HG03135 (cell line): ENCODE measurements around the gene HGF.
"Not testable (repeated sequence)": the region's sequence is repeated elsewhere in the genome, so short reads cannot be mapped to it uniquely, and the experiment has no call there.

Source experiments
- ATAC-seq: cut with Tn5 transposase; IDR thresholded peaks from one replicate; pipeline ENCODE4 v1.9.1; 2021; ENCODE audit warnings: mild to moderate bottlenecking, moderate library complexity; ENCODE audit not compliant: unreplicated experiment

The HGF gene

GRCh38 chr7:81769891-81770727 lies at the start of gene HGF:
HGF (minus strand) TSS chr7:81770047; CDS start chr7:81769971, 76 bp downstream.
- no peak for ATAC-seq

DNA sequence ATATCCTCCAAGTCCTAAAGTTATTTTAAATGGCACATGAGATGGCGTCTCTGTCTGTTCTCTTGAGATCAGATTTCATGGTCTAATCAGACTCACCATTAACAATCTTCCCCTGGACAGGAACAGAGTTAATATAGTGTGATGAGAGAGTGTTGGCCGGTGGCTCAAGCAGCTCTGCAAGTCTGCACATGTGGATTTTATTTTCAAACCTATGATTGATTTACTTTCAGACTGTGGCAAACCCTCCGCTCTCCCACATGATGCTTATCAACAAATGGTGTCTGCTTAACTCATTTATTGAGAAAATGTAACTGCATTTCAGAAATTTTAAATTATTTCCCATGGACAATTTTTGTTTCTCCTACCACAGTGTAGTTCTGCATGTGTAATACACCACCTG lies 46.5 kb upstream of the HGF start:
- no peak for ATAC-seq

DNA sequence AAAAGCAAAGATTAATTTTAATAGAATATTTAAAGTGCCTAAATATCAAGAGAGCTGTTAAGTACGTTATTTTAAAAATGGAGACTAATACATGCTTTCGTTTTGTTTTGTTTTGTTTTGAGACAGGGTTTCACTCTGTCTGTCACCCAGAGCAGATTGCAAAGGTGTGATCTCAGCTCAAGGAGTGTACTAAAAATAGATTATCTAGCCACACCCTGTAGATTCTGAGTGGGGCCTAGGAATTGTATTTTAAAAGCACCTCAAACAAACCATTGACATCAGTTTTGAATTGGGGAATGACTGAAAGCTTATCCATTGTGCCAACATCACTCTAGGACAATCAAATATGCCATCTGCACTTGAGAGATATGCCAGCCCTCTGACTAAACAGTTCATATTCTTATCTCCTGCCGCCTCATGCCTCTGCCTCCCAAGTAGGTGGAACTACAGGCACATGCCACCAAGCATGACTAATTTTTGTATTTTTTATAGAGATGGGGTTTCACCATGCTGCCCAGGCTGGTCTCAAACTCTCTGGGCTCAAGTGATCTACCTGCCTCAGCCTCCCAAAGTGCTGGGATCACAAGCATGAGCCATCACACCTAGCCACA lies 43.1 kb upstream of the HGF start:
- ATAC-seq = peak; percentile 81

DNA sequence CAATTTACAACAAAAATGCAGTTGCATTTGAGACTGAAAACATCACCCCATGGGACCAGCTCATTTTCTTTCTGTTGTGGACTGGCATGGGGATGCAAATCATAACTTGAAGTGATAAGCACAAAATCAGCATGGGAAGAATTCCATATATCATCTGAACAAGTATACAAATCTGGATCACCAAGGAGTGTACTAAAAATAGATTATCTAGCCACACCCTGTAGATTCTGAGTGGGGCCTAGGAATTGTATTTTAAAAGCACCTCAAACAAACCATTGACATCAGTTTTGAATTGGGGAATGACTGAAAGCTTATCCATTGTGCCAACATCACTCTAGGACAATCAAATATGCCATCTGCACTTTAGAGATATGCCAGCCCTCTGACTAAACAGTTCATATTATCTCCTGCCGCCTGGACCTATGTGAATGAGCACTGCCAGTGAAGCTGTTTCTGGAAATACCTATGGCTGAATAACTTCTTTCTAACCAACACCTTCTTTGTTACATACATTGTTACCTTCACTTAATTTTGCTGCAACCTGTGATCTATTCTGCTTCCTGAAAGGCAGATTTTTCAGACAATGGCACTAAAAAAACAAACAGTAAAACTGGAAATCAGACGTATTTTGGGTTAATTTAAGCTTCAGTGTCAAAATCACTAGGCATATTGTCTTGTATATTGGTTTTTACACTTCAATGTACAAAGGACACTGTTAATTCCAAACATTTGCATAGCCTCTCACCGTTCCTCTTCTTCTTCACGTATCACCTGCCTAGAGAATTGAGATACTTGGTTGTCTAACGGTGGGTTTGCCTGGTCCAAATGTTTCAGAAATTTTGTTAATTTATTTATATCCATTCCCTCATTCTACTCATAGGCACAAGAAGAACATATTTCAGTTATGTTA lies 42.4 kb upstream of the HGF start:
- peak; percentile 30 for ATAC-seq

GRCh38 chr7:81810476-81811155 lies 40.8 kb upstream of the HGF start:
- ATAC-seq = no peak

DNA sequence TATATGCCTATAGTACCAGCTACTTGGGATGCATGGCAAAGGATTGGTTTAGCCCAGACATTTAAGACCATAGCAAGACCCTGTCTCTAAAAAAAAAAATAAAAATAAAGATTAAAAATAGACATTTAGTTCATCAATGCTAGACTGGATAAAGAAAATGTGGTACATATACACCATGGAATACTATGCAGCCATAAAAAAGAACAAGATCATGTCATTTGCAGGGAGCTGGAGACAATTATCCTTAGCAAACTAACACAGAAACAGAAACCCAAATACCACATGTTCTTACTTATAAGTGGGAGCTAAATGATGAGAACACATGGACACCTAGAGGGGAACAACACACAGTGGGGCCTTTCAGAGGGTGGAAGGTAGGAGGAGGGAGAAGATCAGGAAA lies 38.5 kb upstream of the HGF start:
- not testable (repeated sequence) for ATAC-seq

GRCh38 chr7:81803267-81803666 lies 33.4 kb upstream of the HGF start:
- no peak for ATAC-seq

GRCh38 chr7:81802251-81802650 lies 32.4 kb upstream of the HGF start:
- ATAC-seq = no peak

GRCh38 chr7:81801532-81801931 lies 31.7 kb upstream of the HGF start:
- ATAC-seq = no peak

DNA sequence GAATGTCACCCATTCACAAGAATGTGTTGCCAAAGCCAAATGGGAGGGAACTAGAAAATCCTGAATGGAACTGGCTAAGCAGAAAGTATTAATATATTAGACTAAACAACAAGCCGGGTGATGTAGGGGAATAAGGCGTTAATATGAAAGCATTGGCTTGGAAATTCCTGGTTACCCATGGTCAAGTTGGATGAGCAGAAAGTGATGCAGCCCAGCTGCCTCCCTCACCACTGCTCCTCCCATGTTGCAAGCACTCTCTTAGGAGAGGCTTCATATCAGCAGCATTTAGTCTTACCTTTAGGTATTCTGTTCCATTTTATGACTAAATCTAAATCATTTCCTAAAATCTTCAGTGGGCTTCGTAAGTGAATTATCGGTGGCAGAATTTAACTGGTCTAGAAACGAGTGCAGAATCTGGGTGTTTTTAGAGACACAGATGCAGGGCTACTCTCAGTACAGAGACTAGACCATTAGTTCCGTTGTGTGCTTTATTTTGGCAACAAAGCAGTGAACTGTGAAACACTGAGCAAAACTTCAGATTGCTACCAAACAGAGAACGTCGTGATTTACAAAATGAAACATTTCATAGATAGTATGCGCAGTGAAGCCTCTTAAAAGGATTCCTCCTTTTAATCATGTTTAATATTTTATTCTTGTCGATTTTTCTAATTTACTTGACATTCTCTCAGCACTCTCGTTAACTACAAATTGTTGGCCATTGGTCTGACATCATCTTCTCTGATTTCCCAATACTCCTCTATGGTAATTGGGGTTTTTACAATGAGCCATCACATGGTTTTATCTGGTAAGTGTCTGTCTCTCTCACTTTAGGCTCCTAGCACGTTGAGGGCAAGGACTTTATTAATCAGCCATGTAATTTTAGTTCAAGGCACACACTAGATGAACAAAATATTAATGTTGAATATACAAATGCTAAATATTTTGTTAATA lies 22.0 kb upstream of the HGF start:
- no peak for ATAC-seq

DNA sequence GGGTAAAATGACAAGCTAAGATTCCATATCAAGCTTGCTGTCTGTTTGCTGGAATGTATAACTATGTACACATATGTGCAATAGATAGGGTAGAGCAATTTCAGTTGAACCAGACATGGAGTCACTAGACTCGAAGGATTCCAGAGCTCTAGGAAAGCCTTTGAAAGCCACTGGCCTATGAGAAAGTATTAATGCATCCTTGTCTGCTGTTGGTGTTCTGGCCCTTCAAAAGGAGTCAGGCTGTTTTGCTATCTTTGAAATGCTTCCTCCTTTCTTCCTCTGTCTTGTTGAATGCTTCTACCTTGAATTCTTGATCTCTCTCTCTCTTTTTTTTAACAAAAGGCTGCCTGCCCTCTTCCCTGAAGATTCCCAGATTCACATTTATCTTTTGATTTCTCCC lies 20.8 kb upstream of the HGF start:
- ATAC-seq = no peak

DNA sequence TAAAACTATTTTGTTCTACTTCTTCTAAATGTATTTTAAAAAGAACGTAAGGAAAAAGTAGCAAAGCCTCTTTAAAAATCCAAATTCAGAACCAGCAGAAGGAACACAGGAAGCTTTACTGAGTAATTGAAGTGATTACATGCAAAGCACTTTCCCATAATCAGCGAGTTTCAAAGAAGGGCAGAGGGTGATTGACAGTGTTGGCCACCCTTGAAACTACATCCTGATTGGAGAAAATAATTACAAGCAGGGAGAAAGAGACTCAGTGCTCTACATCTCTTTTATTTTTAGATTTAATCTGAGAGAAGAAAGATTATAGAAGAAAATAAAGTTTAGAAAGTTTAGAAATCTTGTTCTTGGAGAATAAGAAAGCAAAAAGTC lies 20.3 kb upstream of the HGF start:
- ATAC-seq = no peak

- ATAC-seq = no peak
These were observed 19.7 kb upstream of the HGF start for GRCh38 chr7:81789406-81790119.

DNA sequence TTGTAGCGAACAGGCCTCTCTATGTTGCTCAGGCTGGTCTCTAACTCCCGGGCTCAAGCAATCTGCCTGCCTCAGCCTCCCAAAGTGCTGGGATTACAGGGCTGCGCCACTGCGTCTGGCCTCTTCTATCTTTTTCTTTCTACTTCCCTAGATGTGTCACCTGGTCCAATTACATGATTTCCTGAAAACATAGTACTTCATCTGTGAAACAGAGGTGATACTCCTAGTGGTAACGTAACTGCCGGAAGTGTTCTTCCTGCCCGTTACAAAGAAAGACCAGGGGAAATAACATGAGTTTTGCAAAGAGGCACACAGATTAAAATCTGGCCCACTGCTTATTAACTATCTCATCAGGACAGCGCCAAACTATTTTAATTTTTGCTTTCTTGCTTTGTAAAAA lies 18.4 kb upstream of the HGF start:
- no peak for ATAC-seq

- ATAC-seq = no peak
These were observed 14.0 kb upstream of the HGF start for GRCh38 chr7:81783818-81784217.

DNA sequence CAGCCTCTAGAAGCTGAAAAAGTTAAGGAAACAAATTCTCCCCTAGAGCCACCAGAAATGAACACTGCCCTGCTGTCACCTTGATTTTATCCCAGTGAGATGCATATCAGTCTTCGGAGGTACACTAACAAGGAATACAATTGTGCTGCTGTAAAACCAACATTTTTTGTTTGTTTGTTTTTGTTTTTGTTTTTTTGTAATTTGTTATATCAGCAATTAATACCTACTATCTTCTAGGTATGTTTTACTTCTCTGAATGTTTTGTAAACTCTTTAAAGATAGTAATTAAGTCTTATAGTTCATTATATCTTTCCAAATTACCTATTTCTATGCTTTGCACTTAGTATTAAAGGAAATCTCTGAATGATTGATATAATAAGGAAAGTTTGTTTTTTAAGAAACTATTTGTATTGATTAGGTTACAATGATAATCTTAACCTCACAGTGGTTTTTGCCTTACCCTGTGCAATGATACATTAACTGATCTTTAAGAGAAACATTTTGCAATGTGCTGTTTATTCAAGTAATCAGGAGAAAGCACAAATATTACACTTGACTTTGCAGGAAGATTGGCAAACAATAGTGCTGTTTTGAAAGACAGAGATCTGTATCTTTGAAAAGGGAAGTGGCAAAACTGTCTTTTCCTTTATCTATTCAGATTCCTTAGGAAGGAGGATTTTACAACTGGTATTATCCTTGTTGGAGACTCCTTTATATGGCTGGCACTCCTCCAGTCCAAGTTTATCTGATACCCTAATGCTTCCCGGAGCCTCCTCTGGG lies 11.3 kb upstream of the HGF start:
- no peak for ATAC-seq

DNA sequence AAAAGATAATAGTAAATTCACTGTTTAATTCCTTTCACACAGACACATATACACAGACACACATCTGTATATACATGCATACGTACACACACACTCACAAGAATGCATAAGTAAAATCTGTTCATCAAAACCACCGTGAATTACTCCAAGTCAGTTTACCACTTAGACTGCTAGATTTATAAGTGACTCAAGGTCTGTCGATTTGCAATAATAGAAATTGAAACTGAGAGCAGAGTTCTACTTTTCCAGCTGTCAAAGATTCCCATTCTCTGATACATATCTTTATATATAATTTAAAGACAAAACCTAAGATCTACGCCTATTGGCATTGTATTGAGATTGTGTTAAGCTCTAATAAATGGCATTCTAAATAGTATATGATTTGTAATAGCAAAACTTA lies 9.9 kb upstream of the HGF start:
- no peak for ATAC-seq

DNA sequence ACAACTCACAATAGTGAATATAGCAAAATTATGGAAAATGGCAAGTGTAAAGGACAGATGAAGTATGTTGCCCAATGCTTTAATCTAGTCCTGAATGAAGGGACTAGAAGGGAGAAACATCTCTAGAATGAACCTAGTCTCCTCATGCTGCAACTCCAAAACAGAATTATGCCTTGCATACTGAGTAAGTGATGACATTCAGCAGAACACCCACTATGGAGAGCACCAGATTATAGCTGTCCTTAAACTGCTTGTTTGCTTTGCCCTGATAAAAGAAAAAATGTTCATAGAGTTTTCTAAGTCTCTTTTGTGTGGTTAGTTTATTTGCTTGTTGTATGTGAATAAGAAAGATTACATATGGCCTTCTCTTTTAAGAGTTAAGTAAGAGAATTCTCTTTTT lies 7.8 kb upstream of the HGF start:
- ATAC-seq = no peak
